AG04449 (cell line): ENCODE results near the gene CCSER2.

Source experiments
- CTCF ChIA-PET: fragments of 350-600 bp; formaldehyde crosslinking; extraction: SDS; loops from one replicate; lab custom pipeline; 2021; ENCODE audit warnings: antibody characterized with exemption; lab: Yijun Ruan, JAX
- POLR2A ChIA-PET: fragments of 400-600, 350-600 bp; formaldehyde crosslinking; extraction: SDS; loops from one replicate; lab custom pipeline; 2020; ENCODE audit warnings: antibody characterized with exemption, inconsistent platforms; lab: Yijun Ruan, JAX
- DNase-seq: peaks from one replicate; pipeline ENCODE4 v3.0.0-alpha.2; 2010; ENCODE audit warnings: low read depth, low spot score
- H3K4me3 ChIP-seq: 2 replicates; pipeline ENCODE4 v1.5.1; 2011; ENCODE audit warnings: low read depth, mild to moderate bottlenecking, control low read depth, low read length
- CTCF ChIP-seq: IDR thresholded peaks from one replicate; pipeline ENCODE4 v1.5.1; 2011; ENCODE audit warnings: mild to moderate bottlenecking, moderate library complexity, low read length, control low read depth, inconsistent platforms; ENCODE audit not compliant: insufficient read depth; ENCODE audit errors: missing control alignments

Gene CCSER2

GRCh38 chr10:84540022-84540616 lies 211.7 kb downstream of the CCSER2 start:
- no peak for TF ChIP-seq CTCF
- POLR2A ChIA-PET: interaction anchor here (0.5 to 1.0 kb wide), 2 partner anchors 188 to 270 kb away, joined by 3 to 5 read pairs; no protein-coding TSS in a partner anchor
- peak overlapping the region; percentile 55 for H3K4me3 ChIP-seq
- DNase-seq: peak; percentile 77
- CTCF ChIA-PET: interaction anchor here (0.8 to 10.0 kb wide), 30 partner anchors 9 to 1839 kb away, joined by 3 to 631 read pairs (median 4); partner anchors contain the start of gene CCSER2

DNA sequence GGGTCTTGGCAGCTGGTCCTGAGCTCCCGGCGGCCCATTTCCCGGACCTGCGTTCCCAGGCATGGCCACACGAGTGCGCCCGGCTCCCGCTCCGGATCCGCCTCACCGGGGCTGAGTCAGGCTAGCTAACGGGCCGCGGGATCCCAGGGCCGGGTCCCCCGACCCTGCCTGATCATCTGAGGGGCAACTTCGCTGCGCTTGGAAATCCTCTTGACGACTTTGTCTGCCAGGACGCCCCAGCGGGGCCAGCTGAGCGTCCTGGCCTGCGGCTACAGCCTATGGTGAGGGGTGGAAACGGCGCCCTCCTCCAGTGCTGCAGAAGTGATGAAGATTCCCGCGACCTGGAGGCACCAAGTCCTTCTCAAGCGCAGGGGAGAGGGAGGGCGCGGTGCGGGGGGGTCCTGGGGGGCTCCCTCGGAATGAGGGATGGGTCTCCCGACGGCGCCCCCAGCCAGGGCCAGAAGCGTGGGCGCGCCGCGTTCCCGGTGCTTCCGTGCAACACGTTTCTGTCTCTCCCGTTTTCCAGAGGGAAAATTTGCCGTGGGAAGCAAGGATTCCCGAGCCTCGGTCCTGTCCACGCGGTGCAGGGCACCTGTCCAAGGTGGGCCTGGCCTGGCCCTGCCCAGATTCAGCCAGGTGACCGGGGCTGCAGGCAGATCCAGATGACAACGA lies 212.4 kb downstream of the CCSER2 start:
- ChIA-PET POLR2A (interaction anchor here (1.0 kb wide), 1 partner anchor 271 kb away, joined by 5 read pairs; no protein-coding TSS in a partner anchor), CTCF (interaction anchor here (0.8 to 10.0 kb wide), 28 partner anchors 9 to 1838 kb away, joined by 3 to 631 read pairs (median 4); partner anchors contain the start of gene CCSER2)
- H3K4me3 ChIP-seq: peak overlapping the region; percentile 55
- peak; percentile 94 for TF ChIP-seq CTCF
- DNase-seq: no peak

GRCh38 chr10:84541289-84541637 lies 212.9 kb downstream of the CCSER2 start:
- DNase-seq: no peak
- ChIA-PET POLR2A (no interaction called here), CTCF (interaction anchor here (0.8 to 10.0 kb wide), 10 partner anchors 8 to 1837 kb away, joined by 3 to 631 read pairs (median 15); no protein-coding TSS in a partner anchor)
- no peak for TF ChIP-seq CTCF
- no peak overlapping the region; the same call in 1 of the 2 replicates for H3K4me3 ChIP-seq

GRCh38 chr10:84542522-84543490 lies 214.4 kb downstream of the CCSER2 start:
- CTCF ChIA-PET: interaction anchor here (0.9 to 10.0 kb wide), 9 partner anchors 9 to 1833 kb away, joined by 3 to 283 read pairs (median 5); no protein-coding TSS in a partner anchor
- no peak for TF ChIP-seq CTCF
- POLR2A ChIA-PET: no interaction called here

DNA sequence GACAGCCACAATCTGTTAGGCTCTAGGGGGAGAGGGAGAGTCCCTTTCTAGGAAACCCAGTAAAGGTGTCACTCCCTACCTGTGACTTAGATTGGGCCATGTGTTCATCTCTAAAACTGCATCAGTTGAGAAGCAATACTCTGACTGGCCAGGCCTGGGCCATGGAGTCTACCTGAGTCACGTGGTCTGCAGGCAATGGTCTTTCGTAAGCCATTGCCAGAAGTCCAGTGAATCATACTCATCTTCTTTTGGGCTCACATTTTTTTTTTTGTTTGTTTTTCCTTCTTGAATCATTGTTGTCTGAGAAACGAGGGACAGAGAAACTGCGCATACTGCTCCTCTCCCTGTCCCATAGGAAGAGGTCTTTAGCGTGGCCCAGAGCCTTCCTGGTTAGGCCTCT lies 215.6 kb downstream of the CCSER2 start:
- DNase-seq: no peak
- no peak overlapping the region for H3K4me3 ChIP-seq
- ChIA-PET CTCF (interaction anchor here (0.9 to 1.7 kb wide), 2 partner anchors 8 to 1832 kb away, joined by 3 to 7 read pairs; no protein-coding TSS in a partner anchor), POLR2A (no interaction called here)
- no peak for TF ChIP-seq CTCF

More at GRCh38 chr10:84542522-84543490, 214.4 kb downstream of the CCSER2 start:
- DNase-seq: no peak
- H3K4me3 ChIP-seq: no peak overlapping the region
